HUES6 (cell line): Measurements from ENCODE around the gene CRX.
"Not testable (repeated sequence)": the region's sequence is repeated elsewhere in the genome, so short reads cannot be mapped to it uniquely, and the experiment has no call there.

Experiments
- H3K27ac ChIP-seq: 2 replicates; pipeline ENCODE4 v1.7.0; 2013; ENCODE audit warnings: low read depth, mild to moderate bottlenecking, low read length, inconsistent platforms
- H3K27me3 ChIP-seq: 2 replicates; pipeline ENCODE4 v1.6.1; 2013; ENCODE audit warnings: low read length; ENCODE audit not compliant: control insufficient read depth, insufficient read depth
- H3K36me3 ChIP-seq: 2 replicates; pipeline ENCODE4 v1.6.1; 2013; ENCODE audit warnings: low read length; ENCODE audit not compliant: control insufficient read depth, insufficient read depth
- H3K4me1 ChIP-seq: 2 replicates; pipeline ENCODE4 v1.6.1; 2013; ENCODE audit warnings: low read length; ENCODE audit not compliant: control insufficient read depth, insufficient read depth
- H3K4me3 ChIP-seq: 2 replicates; pipeline ENCODE4 v1.5.1; 2013; ENCODE audit warnings: low read depth, low read length
- H3K9ac ChIP-seq: one replicate; pipeline ENCODE4 v1.6.1; 2013; ENCODE audit warnings: mild to moderate bottlenecking, low read length
- H3K9me3 ChIP-seq: 2 replicates; pipeline ENCODE4 v1.6.1; 2013; ENCODE audit warnings: low read depth, low read length; ENCODE audit not compliant: control insufficient read depth, insufficient read depth

The CRX gene

GRCh38 chr19:47821460-47822020 lies at the start of gene CRX:
TSS of gene CRX (plus strand) at chr19:47821937. CDS start at chr19:47834444, 12,507 bp downstream.
- H3K27me3 ChIP-seq: no peaks in the 10 kb centered on the region

DNA sequence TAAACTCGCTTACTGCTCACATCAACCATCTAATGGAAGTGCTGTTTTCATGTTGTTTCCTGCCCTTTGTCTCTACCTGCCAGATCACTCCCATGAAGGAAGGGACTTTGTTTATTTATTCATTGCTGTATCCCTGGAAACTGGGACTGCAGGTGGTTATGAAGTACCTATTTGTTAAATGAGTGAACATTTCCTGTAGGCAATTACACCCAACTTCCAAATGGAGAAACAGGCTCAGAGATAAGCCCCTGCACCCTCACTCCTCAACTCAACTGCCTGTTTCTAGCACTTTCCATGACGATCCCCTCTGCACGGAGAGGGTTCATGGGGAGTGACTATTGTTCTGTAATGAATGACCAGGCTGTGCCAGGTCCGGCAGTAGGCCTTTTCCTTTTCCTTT lies 45.2 kb upstream of the CRX start:
- Histone ChIP-seq H3K4me3 (no peak overlapping the region), H3K36me3 (peaks cover 15% of the 10 kb centered on the region), H3K4me1 (peaks cover 20% of the 10 kb centered on the region), H3K27me3 (no peaks in the 10 kb centered on the region), H3K9me3 (no peaks in the 10 kb centered on the region), H3K9ac (no peak overlapping the region), H3K27ac (no peak overlapping the region)

More at GRCh38 chr19:47821460-47822020, at the start of gene CRX:
- no peaks in the 10 kb centered on the region for H3K36me3 ChIP-seq
- H3K4me3 ChIP-seq: no peak within 1 kb of the TSS
- no peak within 1 kb of the TSS for H3K9ac ChIP-seq
- H3K4me1 ChIP-seq: peaks cover 33% of the 10 kb centered on the region
- no peaks in the 10 kb centered on the region for H3K9me3 ChIP-seq
- H3K27ac ChIP-seq: no peak within 1 kb of the TSS

- Histone ChIP-seq H3K36me3 (peaks cover 24% of the 10 kb centered on the region), H3K9ac (peak overlapping the region; percentile 99), H3K4me3 (peak overlapping the region; percentile 86), H3K27ac (peak overlapping the region; percentile 100), H3K4me1 (peaks cover 20% of the 10 kb centered on the region)
- H3K27me3 ChIP-seq, H3K9me3 ChIP-seq: not testable (repeated sequence)
Measured at GRCh38 chr19:47777245-47778048, 44.3 kb upstream of the CRX start.

DNA sequence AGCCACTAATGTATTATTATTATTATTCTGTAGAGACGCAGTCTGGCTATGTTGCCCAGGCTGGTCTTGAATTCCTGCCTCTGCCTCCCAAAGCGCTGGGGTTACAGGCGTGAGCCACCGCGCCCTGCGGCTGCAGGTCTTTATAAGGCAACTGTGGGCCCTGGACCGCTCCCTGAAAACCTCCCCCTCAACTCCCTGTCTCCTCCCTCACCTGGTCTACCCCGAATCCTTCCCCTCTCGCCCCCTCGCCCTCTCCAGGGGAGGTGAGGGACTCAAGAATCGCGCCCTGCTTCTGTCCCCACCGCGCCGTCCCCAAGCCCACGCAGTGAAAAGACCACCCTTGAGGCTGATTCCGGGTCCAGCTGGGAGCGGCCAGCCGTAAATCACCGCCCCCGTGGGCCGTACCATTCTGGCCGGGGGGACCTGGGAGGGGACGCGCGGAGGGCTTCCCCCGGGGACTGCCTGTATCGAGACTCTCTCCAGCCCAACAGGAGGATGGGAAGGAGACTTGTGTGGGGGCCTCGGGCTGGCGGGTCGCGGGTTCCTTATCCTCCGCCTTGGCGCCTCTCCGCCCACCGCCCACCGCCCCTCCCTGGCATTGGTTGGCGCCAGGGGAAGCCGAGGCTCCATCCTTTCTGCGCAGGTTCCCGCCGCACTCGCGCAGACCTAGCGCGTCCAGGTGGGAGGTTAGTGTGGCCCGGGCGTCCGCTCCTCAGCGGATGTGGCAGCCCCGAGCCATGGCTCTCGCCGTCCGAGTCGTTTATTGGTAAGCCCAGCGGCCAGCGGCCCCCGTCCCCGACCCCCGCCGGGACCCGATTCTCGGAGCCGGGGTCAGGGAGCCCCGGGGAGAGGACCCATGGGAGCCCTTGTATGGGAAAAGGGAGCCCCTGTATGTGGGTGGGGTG lies 43.4 kb upstream of the CRX start, which contains the start of gene SELENOW:
Gene SELENOW, plus strand, starts transcription at position 655 of the 905 bp plus-strand sequence. Its CDS starts 83 bp downstream, at position 738.
- Histone ChIP-seq H3K27ac (peak within 1 kb of the TSS; percentile 100), H3K4me3 (peak within 1 kb of the TSS; percentile 86), H3K27me3 (no peaks in the 10 kb centered on the region), H3K9me3 (no peaks in the 10 kb centered on the region), H3K9ac (peak within 1 kb of the TSS; percentile 99), H3K4me1 (peaks cover 20% of the 10 kb centered on the region), H3K36me3 (peaks cover 30% of the 10 kb centered on the region)

- Histone ChIP-seq H3K9me3 (no peaks in the 10 kb centered on the region), H3K27ac (peak overlapping the region; percentile 100), H3K4me1 (peaks cover 16% of the 10 kb centered on the region), H3K9ac (peak overlapping the region; percentile 99), H3K36me3 (peaks cover 35% of the 10 kb centered on the region), H3K4me3 (peak overlapping the region; percentile 86), H3K27me3 (no peaks in the 10 kb centered on the region)
Measured at GRCh38 chr19:47778954-47779351, 42.8 kb upstream of the CRX start.

- Histone ChIP-seq H3K4me3 (peak overlapping the region; percentile 86), H3K9ac (peak overlapping the region; percentile 99), H3K36me3 (peaks cover 42% of the 10 kb centered on the region), H3K27ac (peak overlapping the region; percentile 21; the same call in 1 of the 2 replicates), H3K4me1 (peaks cover 15% of the 10 kb centered on the region), H3K9me3 (no peaks in the 10 kb centered on the region), H3K27me3 (no peaks in the 10 kb centered on the region)
Measured at GRCh38 chr19:47779524-47780214, 42.1 kb upstream of the CRX start.

- peaks cover 45% of the 10 kb centered on the region for H3K36me3 ChIP-seq
- H3K4me3 ChIP-seq: peak overlapping the region; percentile 86
- peaks cover 15% of the 10 kb centered on the region for H3K4me1 ChIP-seq
- H3K27me3 ChIP-seq: no peaks in the 10 kb centered on the region
- no peaks in the 10 kb centered on the region for H3K9me3 ChIP-seq
- peak overlapping the region; percentile 21; the same call in 1 of the 2 replicates for H3K27ac ChIP-seq
- peak overlapping the region; percentile 99 for H3K9ac ChIP-seq
Measured at GRCh38 chr19:47780215-47780551, 41.6 kb upstream of the CRX start.

GRCh38 chr19:47781590-47782262 lies 40.0 kb upstream of the CRX start:
- Histone ChIP-seq H3K4me1 (peaks cover 10% of the 10 kb centered on the region), H3K36me3 (peaks cover 54% of the 10 kb centered on the region), H3K27me3 (no peaks in the 10 kb centered on the region), H3K9me3 (no peaks in the 10 kb centered on the region), H3K9ac (no peak overlapping the region), H3K27ac (no peak overlapping the region), H3K4me3 (no peak overlapping the region)

- Histone ChIP-seq H3K4me3 (no peak overlapping the region), H3K4me1 (no peaks in the 10 kb centered on the region), H3K27me3 (no peaks in the 10 kb centered on the region), H3K27ac (no peak overlapping the region), H3K9me3 (no peaks in the 10 kb centered on the region), H3K9ac (no peak overlapping the region), H3K36me3 (peaks cover 39% of the 10 kb centered on the region)
Measured at GRCh38 chr19:47786566-47786965, 35.2 kb upstream of the CRX start.

DNA sequence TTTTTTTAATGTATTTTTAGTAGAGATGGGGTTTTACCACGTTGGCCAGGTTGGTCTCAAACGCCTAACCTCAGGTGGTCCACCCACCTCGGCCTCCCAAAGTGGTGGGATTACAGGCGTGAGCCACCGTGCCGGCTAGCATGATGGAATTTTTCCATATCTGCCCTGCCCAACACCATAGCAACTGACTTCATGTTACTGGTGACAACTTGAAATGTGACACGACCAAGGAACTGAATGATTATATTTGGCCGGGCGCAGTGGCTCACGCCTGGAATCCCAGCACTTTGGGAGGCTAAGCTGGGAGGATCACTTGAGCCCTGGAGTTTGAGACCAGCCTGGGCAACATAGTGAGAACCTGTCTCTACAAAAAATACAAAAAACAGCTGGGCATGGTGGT lies 34.4 kb upstream of the CRX start:
- H3K36me3 ChIP-seq: peaks cover 32% of the 10 kb centered on the region
- not testable (repeated sequence) for H3K4me3 ChIP-seq, H3K4me1 ChIP-seq, H3K9ac ChIP-seq, H3K9me3 ChIP-seq, H3K27ac ChIP-seq, H3K27me3 ChIP-seq
